Activated effector memory CD4-positive, alpha-beta T cell treated with anti-CD3 and anti-CD28 coated beads, Interleukin-2, amount 50 U/mL, for 16 hours (primary cell): Measurements from ENCODE around the gene ABR.
"Not testable (repeated sequence)": the region's sequence is repeated elsewhere in the genome, so short reads cannot be mapped to it uniquely, and the experiment has no call there.

ENCODE experiments used
- DNase-seq: peaks from one replicate; pipeline ENCODE4 v3.0.0-alpha.2; 2020

ABR gene

DNA sequence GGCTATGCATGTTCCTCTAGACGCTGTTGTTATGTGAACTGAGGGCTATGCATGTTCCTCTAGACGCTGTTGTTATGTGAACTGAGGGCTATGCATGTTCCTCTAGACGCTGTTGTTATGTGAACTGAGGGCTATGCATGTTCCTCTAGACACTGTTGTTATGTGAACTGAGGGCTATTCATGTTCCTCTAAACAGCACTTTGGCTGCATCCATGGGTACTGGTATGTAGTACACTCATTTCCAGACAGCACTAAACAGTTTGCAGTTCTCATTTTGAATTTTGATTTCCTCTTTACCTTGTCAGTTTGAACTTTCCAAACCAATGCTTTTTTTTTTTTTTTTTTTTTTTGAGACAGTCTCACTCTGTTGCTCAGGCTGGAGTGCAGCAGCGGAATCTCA lies 114.4 kb downstream of the ABR start:
- DNase-seq: not testable (repeated sequence)

DNA sequence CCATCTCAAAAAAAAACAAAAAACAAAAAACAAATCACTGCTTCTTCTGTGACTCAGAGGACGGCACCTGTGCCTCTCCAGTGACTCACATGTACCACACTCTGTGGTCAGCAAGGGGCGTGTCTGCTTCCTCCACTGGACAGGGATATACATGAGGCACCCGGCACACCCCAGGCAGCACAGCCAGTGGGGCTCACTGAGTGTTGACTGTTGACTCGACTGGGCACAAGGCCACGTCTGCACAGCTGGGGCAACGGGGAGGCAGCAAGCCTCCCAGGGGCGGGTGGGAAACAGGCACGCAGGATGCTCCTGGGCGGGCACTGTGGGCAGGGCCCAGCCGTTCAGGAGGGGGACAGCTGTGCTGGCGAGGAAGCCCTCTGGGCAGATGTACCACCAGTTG lies 118.8 kb downstream of the ABR start:
- DNase-seq: peak; percentile 68

DNA sequence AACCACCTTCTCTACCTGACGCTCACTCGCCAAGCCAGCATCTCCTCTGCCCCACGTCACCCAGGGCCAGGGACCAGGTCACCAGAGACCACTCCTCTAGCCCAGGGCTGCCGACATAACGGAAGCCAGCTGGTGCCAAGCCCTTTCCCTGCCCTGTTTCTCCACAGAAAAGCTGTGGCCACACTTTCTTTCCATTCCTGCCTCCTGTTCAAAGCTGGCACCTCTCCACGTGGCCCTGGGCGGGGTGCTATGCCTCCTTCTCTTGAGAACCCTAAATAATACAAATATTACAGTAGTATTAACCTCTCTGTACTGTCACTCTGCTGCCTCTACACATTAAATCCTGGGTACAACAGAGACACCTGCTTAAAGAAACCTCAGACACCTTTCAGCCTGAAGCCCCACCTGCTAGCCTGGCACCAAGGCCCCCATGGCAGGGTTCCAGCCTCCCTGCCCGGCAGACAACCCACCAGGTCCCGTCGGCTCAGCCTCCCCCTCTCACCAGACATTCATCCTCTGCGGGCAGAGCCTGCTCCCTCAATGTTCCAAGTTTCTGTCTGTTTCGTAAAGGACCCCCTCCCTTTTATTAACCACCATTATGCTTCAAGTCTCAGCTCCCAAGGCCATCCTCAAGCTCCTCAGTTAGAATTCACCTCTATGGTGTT lies 120.5 kb downstream of the ABR start:
- DNase-seq: no peak

DNA sequence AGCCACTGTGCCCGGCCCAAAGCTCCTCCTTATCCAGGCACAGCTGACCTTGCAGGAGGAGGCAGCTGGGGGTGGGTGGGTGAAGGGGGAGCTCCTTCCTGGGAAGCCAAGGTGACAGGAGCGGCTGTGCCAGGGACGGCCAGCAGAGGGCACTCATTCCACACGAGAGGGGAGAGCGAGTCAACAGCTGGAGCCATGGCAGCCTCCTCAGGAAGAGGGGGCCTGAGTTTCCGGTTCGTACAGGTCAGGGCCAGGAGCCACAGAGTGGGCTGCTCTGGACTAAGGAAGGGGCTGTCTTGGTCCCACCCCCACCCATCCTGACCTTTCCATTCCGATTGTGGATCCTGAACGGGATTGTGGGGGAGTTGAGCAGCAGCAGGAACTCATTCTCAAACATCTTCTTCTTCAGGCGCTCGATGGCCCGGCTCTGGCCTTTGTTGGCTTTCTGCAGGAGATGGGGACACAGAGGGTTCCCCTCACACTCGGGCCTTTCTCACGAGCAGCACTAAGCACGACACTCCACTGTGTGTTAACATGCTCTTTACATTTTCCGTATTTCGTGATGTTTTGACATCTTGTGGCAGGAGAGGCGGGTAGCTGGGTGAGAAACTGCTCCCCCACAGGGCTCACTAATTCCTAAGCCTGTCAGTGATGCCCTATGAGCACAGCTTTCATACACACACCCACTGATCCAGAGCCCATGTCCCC lies 121.2 kb downstream of the ABR start:
- DNase-seq: peak; percentile 82

DNA sequence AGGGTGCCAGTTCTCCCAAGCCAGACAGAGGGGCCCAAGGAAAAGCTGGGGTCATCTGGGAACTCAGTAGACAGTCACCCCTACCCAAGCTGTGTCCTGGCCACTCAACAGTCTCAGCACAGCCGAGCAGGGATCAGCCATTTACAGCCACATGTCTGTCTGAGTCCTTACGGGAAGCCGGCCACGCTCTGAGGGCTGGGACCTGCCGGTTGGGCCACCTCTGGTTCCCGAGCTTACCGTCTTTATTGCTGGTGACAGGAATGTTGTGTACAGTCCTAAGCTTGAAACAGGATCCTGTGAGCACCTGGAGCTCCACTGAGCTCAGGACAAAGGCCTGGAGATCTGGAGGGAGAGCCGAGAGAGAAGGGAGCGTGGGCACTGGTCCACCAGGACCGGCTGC lies 123.0 kb downstream of the ABR start:
- no peak for DNase-seq

DNA sequence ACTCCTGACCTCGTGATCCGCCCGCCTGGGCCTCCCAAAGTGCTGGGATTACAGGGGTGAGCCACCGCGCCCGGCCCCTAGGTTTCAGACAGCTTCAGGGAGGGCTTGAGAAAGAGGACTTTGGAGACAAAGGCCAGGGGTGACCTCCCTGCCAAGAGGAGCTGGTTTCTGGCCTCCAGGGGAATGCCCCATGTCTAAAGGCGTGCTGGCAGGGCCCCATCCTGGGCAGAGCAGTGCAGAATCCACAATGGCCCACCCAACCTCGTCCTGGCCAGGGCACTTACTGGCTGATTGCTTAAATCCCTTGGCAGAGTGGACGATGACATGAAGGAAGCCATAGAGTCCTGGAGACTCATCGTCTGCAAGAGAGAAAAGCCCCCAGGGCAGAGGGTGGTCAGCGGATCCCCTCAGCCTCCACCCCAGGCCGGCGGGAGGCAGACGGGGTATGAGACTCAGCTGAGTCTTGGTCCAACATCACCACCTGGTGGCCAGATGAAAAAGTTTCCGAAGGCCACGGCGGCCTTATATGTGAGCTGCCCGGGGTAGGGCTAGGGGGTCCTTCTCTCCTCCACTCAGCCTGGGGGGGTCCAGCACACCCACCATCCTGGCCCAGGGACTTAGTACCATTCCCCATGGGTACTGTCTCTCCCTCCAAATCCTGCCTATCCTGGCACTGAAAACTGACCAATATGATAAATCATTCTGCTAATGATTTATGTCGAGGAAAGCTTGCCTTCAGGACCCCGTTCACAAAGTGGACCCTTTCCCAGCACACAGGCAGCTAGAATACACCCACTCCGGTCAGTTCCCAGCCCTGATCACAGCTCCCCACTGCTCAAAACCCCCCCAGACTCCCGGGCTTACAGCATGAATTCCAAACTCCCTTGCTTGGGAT lies 123.8 kb downstream of the ABR start:
- DNase-seq: peak; percentile 77

DNA sequence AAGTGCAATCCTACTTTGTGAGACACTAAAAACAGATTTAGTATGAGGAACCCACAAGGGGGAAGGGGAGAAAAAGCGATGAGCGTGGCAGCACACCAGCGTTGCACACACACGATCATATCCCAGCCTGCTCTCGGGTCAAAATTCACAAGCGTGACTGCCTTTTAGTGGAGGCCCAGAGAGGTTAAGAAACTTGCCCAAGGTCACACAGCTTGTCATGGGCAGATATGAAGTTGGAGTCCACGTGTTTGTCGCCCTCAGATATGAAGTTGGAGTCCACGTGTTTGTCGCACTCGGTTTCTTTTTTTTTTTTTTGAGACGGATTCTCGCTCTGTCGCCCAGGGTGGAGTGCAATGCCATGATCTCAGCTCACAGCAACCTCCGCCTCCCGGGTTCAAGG lies 124.5 kb downstream of the ABR start:
- no peak for DNase-seq

DNA sequence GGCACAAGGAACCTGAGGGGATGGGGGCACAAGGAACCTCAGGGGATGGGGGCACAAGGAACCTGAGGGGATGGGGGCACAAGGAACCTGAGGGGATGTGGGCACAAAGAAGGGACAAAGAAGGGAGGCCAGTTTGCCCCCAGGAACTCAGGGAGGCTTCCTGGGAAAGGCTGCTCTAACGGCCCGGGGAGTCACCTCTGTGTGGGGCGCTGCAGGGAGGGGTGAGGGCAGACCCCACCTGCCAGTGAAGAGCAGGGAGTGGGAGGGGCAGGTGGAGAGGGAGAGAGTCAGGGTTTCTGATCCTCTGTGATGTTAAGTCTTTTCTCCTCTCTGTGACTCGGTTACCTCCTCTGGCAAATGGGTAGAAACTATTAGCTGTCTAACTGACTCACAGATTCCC lies 125.1 kb downstream of the ABR start:
- DNase-seq: no peak

DNA sequence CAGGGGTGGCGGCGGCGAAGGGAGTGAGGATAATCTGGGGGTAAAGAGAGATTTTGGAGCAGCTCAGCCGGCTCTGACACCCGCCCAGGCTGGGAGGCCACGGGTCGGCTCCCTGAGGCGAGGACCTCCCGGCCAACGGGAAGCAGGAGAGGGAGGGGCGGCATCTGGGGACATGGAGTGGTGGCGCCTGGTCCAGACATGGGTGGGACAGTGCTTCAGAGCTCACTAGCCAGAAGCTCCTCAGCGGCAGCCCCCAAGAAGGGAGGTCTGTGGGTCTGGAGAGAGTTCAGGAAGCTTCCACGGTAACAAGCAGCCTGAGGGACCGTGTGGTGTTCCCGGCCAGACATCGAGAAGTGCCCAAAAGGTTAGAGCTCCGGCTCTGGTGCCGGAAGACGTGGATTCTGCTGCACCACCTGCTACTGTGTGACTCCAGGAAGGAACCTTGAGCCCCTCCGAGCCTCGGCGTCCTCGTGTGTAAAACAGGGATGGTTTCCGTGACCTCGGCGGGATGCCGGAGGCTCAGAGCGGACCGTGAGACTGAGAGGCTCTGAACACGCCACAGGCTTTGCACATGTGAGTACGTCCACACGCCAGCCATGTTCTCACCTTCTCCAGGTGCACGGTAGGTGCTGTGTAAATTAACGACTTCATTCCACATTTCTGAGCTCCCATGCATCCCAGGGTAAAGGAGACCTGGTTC lies 126.0 kb downstream of the ABR start:
- DNase-seq: no peak

DNA sequence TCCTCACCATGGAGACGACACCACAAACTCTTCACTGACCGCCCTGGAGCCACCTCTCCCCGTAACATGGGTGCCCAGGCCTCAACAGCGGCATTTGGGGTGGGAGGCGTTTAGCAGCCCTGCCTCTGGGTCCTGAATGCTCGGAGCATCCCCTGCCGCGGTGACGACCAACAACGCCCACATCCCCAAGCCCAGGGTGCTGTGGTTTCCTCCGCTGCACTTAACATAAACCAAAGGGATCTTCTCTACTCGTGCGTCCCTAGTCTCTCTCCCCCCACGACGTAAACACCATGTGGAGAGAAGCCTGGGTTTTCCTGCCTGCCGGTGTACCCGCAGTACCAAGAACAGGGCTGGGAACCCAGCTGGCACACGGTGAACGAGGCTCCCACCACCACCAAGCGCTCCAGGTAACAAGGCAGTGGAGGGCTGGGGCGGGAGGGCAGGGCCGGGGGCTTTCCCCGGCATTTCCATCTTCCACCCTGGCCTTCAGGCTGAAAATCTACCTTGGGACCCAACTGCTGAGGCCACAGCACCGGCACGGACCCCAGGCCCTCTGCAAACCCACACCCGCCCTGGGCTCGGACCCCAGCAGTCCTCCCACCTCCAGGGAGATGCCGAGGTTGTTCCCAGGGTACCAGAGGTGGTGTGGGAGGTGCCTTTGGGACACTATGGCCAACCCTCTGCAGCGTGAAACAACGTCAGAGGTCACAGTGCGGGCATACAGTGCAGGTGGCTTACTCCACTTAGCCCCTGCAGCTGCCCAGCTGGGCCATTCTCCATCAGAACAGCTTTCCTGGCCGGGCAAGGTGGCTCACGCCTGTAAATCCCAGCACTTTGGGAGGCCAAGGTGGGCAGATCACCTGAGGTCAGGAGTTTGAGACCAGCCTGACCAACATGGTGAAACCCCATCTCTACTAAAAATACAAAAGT lies 128.5 kb downstream of the ABR start:
- no peak for DNase-seq

DNA sequence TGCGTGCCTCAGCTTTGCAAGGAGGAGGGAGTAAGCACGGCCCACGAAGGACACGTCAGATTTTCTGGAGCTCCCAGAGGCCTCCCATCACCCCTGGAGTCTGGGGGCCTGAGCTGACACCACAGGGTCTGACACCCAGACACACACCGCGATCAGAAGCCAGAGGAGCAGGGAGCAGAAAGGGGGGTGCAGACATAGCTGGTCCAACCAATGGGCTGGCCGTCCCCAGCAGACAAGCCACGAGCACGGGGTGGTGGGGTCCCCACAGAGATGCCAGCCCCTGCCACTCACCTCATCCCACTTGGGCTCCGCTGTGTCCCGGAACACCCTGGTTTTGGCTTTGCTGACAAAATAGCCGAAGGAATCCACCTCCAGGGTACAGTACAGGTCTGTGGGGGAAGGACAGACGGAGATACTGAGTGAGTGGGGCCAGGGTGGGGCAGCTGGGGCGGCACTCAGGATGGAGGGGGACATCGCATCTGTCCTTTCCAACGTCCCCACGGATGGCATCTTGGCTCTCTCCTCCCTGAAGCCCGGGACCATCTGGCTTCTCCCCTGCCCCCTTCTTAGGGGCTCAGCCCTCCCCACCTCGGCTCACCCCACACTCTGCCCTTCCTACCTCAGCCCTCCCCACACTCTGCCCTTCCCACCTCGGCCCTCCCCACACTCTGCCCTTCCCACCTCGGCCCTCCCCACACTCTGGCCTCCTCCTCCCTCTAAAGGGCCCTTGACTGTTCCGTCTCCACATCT lies 129.4 kb downstream of the ABR start:
- no peak for DNase-seq

DNA sequence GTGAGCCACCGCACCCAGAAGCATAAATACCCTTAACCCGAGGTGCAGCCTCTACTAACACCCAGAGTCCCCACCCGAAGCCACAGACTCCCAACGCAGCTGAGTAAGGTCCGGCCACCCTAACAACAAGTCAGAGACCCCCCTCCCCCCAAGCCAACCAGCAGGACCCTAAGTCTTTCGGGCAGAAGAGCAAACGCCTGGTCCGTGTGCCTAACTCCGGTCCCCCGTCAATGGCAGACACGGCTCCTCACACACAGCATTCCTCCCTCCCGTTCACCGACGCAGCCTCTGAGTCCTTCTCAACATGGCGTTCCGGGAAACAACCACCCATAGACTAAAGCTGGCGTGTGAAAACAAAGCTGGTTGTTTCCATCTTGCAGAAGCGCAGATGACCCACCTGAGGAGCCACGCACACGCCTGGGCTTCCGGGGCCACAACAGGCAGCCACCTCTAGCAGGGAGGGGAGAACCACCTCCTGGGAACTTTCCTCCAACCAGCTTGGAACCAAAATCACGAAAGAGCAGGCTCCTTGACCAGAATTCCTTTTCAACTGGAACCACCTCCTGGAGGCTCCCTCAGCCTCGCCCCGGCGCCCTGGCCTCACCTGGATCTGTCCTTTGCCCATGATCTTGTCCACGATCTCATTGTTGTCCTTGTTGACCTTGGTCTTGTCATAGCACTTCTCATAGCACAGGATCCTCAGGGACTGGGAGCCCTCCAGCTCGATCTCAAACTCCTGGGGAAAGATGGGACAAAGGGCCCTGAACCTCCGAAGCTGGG lies 130.1 kb downstream of the ABR start:
- DNase-seq: no peak

DNA sequence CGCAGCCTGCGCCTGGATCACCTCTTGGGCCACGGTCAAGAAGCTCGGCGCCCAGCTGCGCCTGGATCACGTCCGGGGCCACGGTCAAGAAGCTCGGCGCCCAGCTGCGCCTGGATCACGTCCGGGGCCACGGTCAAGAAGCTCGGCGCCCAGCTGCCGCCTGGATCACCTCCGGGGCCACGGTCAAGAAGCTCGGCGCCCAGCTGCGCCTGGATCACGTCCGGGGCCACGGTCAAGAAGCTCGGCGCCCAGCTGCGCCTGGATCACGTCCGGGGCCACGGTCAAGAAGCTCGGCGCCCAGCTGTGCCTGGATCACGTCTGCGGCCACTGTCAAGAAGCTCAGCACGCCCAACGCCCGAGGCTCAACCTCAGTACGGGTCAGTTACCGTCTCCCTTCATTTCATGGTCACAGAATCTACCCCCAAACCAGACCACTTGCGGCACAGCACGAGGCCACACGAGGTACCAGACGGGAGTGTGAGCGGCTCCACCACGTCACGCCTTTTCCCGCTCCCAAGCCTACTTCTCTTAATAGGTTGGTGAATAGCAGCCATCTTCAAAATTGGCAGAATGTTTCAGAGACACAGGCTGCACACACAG lies 131.2 kb downstream of the ABR start:
- not testable (repeated sequence) for DNase-seq

DNA sequence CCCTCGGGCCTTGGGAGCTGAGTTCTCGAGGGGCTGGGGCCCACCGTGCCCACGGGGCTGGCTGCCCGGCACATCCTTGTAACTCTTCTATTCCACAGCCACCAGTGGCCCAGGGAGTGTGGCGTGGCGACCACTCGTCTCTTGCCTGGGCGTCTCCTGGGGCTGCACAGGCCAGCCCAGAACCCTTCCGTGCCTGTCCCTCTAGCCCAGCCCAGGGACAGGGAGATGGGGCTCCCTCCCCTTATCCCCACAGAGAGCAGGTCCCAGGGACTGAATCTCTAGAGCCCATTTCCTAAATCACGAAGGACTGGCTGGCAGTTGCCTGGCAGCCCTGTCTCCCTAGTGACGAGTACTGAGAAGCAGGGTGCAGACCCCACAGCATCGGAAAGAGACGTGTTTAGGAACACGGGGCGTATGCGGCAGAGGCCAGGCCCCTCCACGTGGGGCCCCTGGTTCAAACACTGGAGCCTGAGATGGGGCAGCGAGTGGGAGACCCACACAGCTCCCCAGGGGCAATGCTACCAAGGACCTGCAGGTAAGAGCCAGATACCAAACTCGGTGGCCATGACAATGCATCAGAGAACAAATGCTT lies 131.8 kb downstream of the ABR start:
- DNase-seq: no peak

DNA sequence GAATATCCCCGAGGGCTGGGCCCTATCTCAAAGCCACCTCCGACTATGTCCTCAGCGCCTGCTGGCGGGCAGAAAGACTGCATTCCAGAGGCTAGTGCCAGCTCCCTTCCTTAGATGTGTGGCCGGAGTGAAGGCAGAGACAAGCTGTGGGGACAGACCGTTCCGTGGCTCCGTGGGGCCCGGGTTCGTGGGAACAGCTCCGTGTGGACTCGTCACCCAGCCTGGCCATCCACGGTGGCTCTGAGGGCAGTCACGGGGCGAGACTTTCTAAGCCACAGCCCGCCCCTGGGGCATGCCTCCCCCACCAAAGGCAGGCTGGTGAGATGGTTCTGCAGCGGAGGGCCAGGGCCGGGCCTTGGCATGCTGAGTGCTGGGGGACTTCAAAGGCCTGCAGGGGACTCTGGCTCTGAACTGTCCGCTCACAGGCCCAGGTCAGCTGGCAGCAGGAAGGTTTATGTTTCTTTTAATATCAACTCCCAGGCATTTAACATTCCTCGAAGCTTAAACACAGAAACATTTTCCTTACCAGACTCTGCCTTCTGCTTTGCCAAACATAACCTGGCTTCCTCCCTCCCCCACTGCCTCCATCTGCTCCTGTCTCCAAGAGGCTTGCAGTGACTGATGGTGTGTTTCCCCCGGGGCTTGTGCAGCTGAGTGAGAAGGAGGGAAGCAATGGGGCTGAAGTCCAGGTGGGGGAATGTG lies 132.5 kb downstream of the ABR start:
- no peak for DNase-seq

DNA sequence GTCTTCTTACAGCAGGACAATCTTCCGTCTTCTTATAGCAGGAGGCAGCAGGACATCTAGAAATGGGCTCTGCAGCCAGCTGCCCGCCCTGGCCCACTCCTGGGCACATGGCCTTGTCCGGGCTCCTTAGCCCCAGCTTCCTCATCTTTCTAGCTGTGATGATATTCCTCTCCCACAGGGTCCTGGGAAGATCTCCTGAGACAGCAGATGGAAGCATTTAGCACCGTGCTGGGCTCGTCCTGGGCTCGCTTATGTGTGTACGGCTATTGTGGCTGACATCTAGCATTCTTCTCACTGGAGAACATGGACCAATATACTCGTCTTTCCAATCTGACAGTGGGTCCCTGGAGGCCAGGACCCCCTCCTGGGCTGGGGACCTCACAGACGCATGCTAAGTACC lies 134.3 kb downstream of the ABR start:
- no peak for DNase-seq

DNA sequence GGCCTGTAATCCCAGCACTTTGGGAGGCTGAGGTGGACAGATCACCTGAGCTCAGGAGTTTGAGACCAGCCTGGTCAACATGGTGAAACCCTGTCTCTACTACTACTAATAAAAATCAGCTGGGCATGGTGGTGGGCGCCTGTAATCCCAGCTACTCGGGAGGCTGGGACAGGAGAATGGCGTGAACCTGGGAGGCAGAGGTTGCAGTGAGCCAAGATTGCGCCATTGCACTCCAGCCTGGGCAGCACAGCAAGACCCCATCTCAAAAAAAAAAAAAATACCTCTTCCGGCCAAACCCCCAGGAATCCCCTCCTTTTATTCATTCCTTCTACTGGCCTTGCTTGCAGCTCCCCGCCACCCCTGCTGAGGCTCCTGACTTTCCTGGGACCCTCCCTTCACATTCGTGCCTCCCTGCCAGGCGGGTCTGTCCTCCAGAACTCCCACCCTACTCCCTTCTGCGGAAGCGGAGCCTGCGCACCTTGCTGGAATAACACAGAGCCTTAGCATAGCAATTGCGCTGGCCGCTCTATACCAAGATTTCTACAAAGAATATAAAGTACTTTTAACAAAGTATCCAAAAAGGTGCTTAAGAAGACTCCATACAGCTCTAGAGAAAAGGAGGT lies 135.3 kb downstream of the ABR start:
- DNase-seq: not testable (repeated sequence)

DNA sequence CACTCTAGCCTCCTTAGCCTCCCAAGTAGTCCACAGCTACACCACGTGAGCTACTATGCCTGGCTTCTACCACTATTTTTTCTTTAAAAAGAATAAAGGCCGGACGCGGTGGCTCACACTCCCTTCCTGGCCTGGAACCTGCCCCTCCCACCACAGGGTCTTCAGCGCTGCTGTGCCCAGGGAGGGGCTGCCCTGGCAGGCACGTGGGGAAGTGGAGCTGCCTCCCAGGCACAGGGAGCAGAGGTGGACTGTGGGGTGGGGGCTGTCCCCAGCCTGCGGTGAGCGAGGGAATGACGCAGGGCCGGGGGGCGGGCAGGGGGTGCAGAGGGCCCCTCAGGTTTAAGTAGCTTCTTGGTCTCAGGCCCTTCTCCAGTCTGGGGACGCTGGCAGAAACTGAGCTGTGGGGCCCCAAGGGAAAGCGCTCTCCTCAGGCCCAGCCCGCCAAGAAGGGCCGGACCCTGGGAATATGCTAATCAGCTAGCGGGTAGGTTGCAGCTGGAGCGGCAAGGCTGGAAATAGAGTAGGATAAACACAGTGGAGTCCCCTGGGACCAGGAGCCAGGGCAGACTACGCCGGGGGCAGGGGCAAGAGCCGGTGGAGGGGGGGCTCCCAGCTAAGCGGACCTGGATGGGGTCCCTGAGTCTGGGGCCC lies 136.1 kb downstream of the ABR start:
- no peak for DNase-seq
